ENCODE results near the gene STK31.

- no peak for TF ChIP-seq CTCF (conservative IDR thresholded peaks at IDR 0.05)
- TF ChIP-seq ZFX (IDR thresholded peaks at IDR 0.05): no peak
Measured at GRCh38 chr7:23713285-23714149, 3.5 kb downstream of the STK31 start.

Data from C4-2B (cell line).